DOHH2 (cell line): ENCODE measurements around the gene TMEM186.
"Not testable (repeated sequence)": the region's sequence is repeated elsewhere in the genome, so short reads cannot be mapped to it uniquely, and the experiment has no call there.

Source experiments
- H3F3A ChIP-seq: fragments of 200-600 bp; sonication (generic), shearing (Covaris generic); 2 replicates; pipeline ENCODE4 v1.6.0; 2016; ENCODE audit warnings: antibody characterized with exemption, mild to moderate bottlenecking; ENCODE audit not compliant: control insufficient read depth, insufficient read depth
- H3K27ac ChIP-seq: fragments of 200-600 bp; sonication (generic); 2 replicates; pipeline ENCODE4 v1.5.1; 2014; ENCODE audit warnings: low read depth, mild to moderate bottlenecking, low read length, moderate library complexity
- H3K27me3 ChIP-seq: fragments of 200-600 bp; sonication (generic); 2 replicates; pipeline ENCODE4 v1.6.1; 2014; ENCODE audit warnings: mild to moderate bottlenecking, low read length, mixed read lengths; ENCODE audit not compliant: control insufficient read depth
- H3K36me3 ChIP-seq: fragments of 200-600 bp; sonication (generic); 2 replicates; pipeline ENCODE4 v1.6.1; 2014; ENCODE audit warnings: mild to moderate bottlenecking, low read length, moderate library complexity, mixed read lengths; ENCODE audit not compliant: control insufficient read depth
- H3K4me1 ChIP-seq: fragments of 200-600 bp; sonication (generic); 2 replicates; pipeline ENCODE4 v1.6.1; 2014; ENCODE audit warnings: mild to moderate bottlenecking, low read length, mixed read lengths; ENCODE audit not compliant: control insufficient read depth
- H3K4me2 ChIP-seq: fragments of 200-600 bp; sonication (generic); 2 replicates; pipeline ENCODE4 v1.6.0; 2014; ENCODE audit warnings: mild to moderate bottlenecking, low read length, moderate library complexity
- H3K4me3 ChIP-seq: fragments of 200-600 bp; sonication (generic); 2 replicates; pipeline ENCODE4 v1.5.1; 2014; ENCODE audit warnings: mild to moderate bottlenecking, low read length, mixed read lengths
- H3K79me2 ChIP-seq: fragments of 200-600 bp; sonication (generic); 2 replicates; pipeline ENCODE4 v1.6.1; 2014; ENCODE audit warnings: mild to moderate bottlenecking, low read length, mixed read lengths; ENCODE audit not compliant: control insufficient read depth
- H3K9me2 ChIP-seq: fragments of 200-600 bp; sonication (generic); replicated peaks from 2 replicates; pipeline ENCODE4 v1.6.1; 2014; ENCODE audit warnings: mild to moderate bottlenecking, low read length, mixed read lengths; ENCODE audit not compliant: control insufficient read depth
- H3K9me3 ChIP-seq: fragments of 200-600 bp; sonication (generic); 2 replicates; pipeline ENCODE4 v1.6.1; 2014; ENCODE audit warnings: antibody characterized with exemption, low read length, mixed read lengths; ENCODE audit not compliant: control insufficient read depth, insufficient read depth
- H4K20me1 ChIP-seq: fragments of 200-600 bp; sonication (generic); 2 replicates; pipeline ENCODE4 v1.6.0; 2014; ENCODE audit warnings: low read depth, mild to moderate bottlenecking, antibody characterized with exemption, low read length, moderate library complexity; ENCODE audit not compliant: control insufficient read depth, insufficient read depth
- CTCF ChIP-seq: fragments of 200-600 bp; sonication (generic); IDR thresholded peaks from one replicate; pipeline ENCODE4 v1.5.1; 2014; ENCODE audit warnings: antibody characterized with exemption, mild to moderate bottlenecking, low read depth, low read length; ENCODE audit not compliant: poor library complexity, severe bottlenecking
- EZH2phosphoT487 ChIP-seq: fragments of 200-600 bp; sonication (generic); IDR thresholded peaks from 2 replicates; pipeline ENCODE4 v1.6.1; 2017; ENCODE audit warnings: borderline replicate concordance, mild to moderate bottlenecking, antibody characterized with exemption, low read length, moderate library complexity, mixed read lengths

Gene TMEM186

GRCh38 chr16:8845699-8846298 is 48.4 kb upstream of the TMEM186 start:
- no peak for TF ChIP-seq CTCF
- TF ChIP-seq EZH2phosphoT487: no peak
- Histone ChIP-seq H3K9me3 (no peaks in the 10 kb centered on the region), H3F3A (no peaks in the 10 kb centered on the region; the same call in 1 of the 2 replicates), H3K4me1 (no peaks in the 10 kb centered on the region), H3K9me2 (no peaks in the 10 kb centered on the region), H3K27ac (no peak overlapping the region), H3K4me3 (no peak overlapping the region), H3K36me3 (peaks cover 50% of the 10 kb centered on the region), H3K4me2 (no peak overlapping the region), H3K27me3 (no peaks in the 10 kb centered on the region), H4K20me1 (no peaks in the 10 kb centered on the region), H3K79me2 (peaks cover 21% of the 10 kb centered on the region)

DNA sequence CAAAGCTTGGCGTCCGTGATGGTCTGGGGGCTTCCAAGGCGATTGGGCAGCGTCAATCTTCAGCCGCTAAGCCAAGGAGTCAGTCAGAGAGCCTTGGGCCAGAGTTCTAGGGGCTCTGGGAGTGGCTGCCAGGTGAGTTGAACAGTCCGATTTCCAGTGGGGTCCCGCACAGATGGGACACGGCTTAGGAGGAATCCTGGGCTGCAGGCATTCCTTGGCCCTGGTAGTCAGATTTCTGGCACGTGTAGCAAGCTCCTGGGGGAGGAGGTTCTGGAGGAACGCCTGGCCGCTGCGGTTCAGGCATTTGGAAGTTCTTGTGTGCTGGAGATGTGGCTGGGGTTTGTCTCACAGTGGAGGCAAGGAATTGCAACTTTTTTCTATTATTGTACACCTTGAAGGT is 45.9 kb upstream of the TMEM186 start:
- not testable (repeated sequence) for H3K27ac ChIP-seq, H3K27me3 ChIP-seq, H3K4me2 ChIP-seq, H3F3A ChIP-seq, H3K4me1 ChIP-seq, H3K9me3 ChIP-seq, H3K4me3 ChIP-seq, H4K20me1 ChIP-seq, H3K9me2 ChIP-seq
- H3K36me3 ChIP-seq: peaks cover 25% of the 10 kb centered on the region
- peaks cover 31% of the 10 kb centered on the region for H3K79me2 ChIP-seq

- H3K27ac ChIP-seq, H3K4me3 ChIP-seq, H4K20me1 ChIP-seq, H3K4me2 ChIP-seq, H3F3A ChIP-seq, H3K27me3 ChIP-seq, H3K9me2 ChIP-seq, H3K9me3 ChIP-seq, H3K4me1 ChIP-seq: not testable (repeated sequence)
- Histone ChIP-seq H3K79me2 (peaks cover 32% of the 10 kb centered on the region), H3K36me3 (peaks cover 12% of the 10 kb centered on the region)
Measured at GRCh38 chr16:8842016-8842415, 44.6 kb upstream of the TMEM186 start.

- peaks cover 24% of the 10 kb centered on the region for H3K79me2 ChIP-seq
- not testable (repeated sequence) for H3F3A ChIP-seq
Measured at GRCh38 chr16:8837594-8837993, 40.2 kb upstream of the TMEM186 start.

GRCh38 chr16:8836797-8837196 is 39.4 kb upstream of the TMEM186 start:
- not testable (repeated sequence) for H3K9me2 ChIP-seq, H3K27ac ChIP-seq, H3K9me3 ChIP-seq, H3K4me1 ChIP-seq, H3K36me3 ChIP-seq, H3K4me2 ChIP-seq, H4K20me1 ChIP-seq, H3F3A ChIP-seq, H3K27me3 ChIP-seq, H3K4me3 ChIP-seq
- peaks cover 32% of the 10 kb centered on the region for H3K79me2 ChIP-seq

More at GRCh38 chr16:8837594-8837993, 40.2 kb upstream of the TMEM186 start:
- H3K4me3 ChIP-seq, H3K4me2 ChIP-seq, H3K36me3 ChIP-seq, H3K9me3 ChIP-seq, H3K27me3 ChIP-seq, H3K27ac ChIP-seq, H3K9me2 ChIP-seq, H4K20me1 ChIP-seq, H3K4me1 ChIP-seq: not testable (repeated sequence)
